Vagina (tissue), 2 donors: Measurements from ENCODE around the gene ATPAF2.

ENCODE experiments used
- CTCF ChIP-seq, 3 experiments: fragments of 450-650 bp in 2 of 3; fragments of 200-600 bp in 1 of 3; sonication (generic) in 1 of 3; IDR thresholded peaks; one replicate each; pipeline ENCODE4 v1.5.1; 2017 to 2019; ENCODE audit warnings: antibody characterized with exemption in 3 of 3, mild to moderate bottlenecking in 2 of 3, moderate library complexity in 2 of 3
- POLR2A ChIP-seq, 2 donors: fragments of 450-650 bp; IDR thresholded peaks; one replicate each; pipeline ENCODE4 v1.6.1; 2017; ENCODE audit warnings: antibody characterized with exemption in 2 of 2, mild to moderate bottlenecking in 2 of 2, moderate library complexity in 2 of 2
- POLR2AphosphoS5 ChIP-seq, 2 donors: sonication (generic); formaldehyde crosslinking; IDR thresholded peaks; one replicate each; pipeline ENCODE4 v1.9.0; 2017; ENCODE audit warnings: antibody characterized with exemption in 2 of 2, mild to moderate bottlenecking in 2 of 2, low read depth in 1 of 2; ENCODE audit not compliant: insufficient read depth in 1 of 2

- TF ChIP-seq CTCF (IDR thresholded peaks at IDR 0.05): no peak
- TF ChIP-seq POLR2A (IDR thresholded peaks at IDR 0.05): no peak
- TF ChIP-seq POLR2AphosphoS5 (IDR thresholded peaks at IDR 0.05; ENCODE audit: insufficient read depth in 1 of 2, low read depth in 1 of 2): no peak
Observed at GRCh38 chr17:18016426-18016825, 22.5 kb downstream of the ATPAF2 start.
